OCI-LY1 (cell line): ENCODE measurements around the gene FTO.

Source experiments
- H2AFZ ChIP-seq: fragments of 200-600 bp; sonication (generic), shearing (Covaris generic); 2 replicates; pipeline ENCODE4 v1.6.0; 2014; ENCODE audit warnings: antibody characterized with exemption, mild to moderate bottlenecking, low read length
- H3F3A ChIP-seq: fragments of 200-600 bp; sonication (generic), shearing (Covaris generic); 2 replicates; pipeline ENCODE4 v1.6.0; 2014; ENCODE audit warnings: mild to moderate bottlenecking, antibody characterized with exemption, low read length, moderate library complexity; ENCODE audit not compliant: insufficient read depth
- H3K27ac ChIP-seq: fragments of 200-600 bp; sonication (generic); 2 replicates; pipeline ENCODE4 v1.5.1; 2014; ENCODE audit warnings: low read length, mixed run types, mild to moderate bottlenecking, low read depth; ENCODE audit not compliant: poor library complexity, severe bottlenecking
- H3K27me3 ChIP-seq: fragments of 200-600 bp; sonication (generic); 2 replicates; pipeline ENCODE4 v1.6.0; 2014; ENCODE audit warnings: antibody characterized with exemption, mild to moderate bottlenecking, low read length, moderate library complexity; ENCODE audit not compliant: insufficient read depth
- H3K36me3 ChIP-seq: fragments of 200-600 bp; sonication (generic); 2 replicates; pipeline ENCODE4 v1.6.1; 2014; ENCODE audit warnings: mild to moderate bottlenecking, antibody characterized with exemption, low read length, moderate library complexity, mixed read lengths; ENCODE audit not compliant: insufficient read depth
- H3K4me1 ChIP-seq: fragments of 200-600 bp; sonication (generic); 2 replicates; pipeline ENCODE4 v1.5.1; 2014; ENCODE audit warnings: mild to moderate bottlenecking, low read length, moderate library complexity; ENCODE audit not compliant: insufficient read depth, severe bottlenecking
- H3K4me2 ChIP-seq: fragments of 200-600 bp; sonication (generic), shearing (Covaris generic); 2 replicates; pipeline ENCODE4 v1.6.1; 2014; ENCODE audit warnings: low read length
- H3K4me3 ChIP-seq: fragments of 200-600 bp; sonication (generic); 2 replicates; pipeline ENCODE4 v1.5.1; 2014; ENCODE audit warnings: low read length, low read depth, mild to moderate bottlenecking, mixed read lengths; ENCODE audit not compliant: poor library complexity, severe bottlenecking
- H3K79me2 ChIP-seq: fragments of 200-600 bp; shearing (Covaris generic); 2 replicates; pipeline ENCODE4 v1.6.1; 2016; ENCODE audit warnings: mixed run types, low read length, mixed read lengths; ENCODE audit not compliant: insufficient read depth
- H3K9ac ChIP-seq: fragments of 200-600 bp; sonication (generic), shearing (Covaris generic); 2 replicates; pipeline ENCODE4 v1.6.1; 2014; ENCODE audit warnings: mild to moderate bottlenecking, low read length, mixed read lengths
- H3K9me2 ChIP-seq: fragments of 200-600 bp; sonication (generic), shearing (Covaris generic); 2 replicates; pipeline ENCODE4 v1.6.1; 2014; ENCODE audit warnings: low read depth, mild to moderate bottlenecking, low read length, mixed read lengths
- H3K9me3 ChIP-seq: fragments of 200-600 bp; shearing (Covaris generic); 2 replicates; pipeline ENCODE4 v1.6.1; 2014; ENCODE audit warnings: low read length, mixed read lengths
- H4K20me1 ChIP-seq: fragments of 200-600 bp; sonication (generic), shearing (Covaris generic); 2 replicates; pipeline ENCODE4 v1.6.0; 2016; ENCODE audit warnings: mild to moderate bottlenecking, low read length; ENCODE audit not compliant: insufficient read depth
- CTCF ChIP-seq: fragments of 200-600 bp; sonication (generic), shearing (Covaris generic); IDR thresholded peaks from 2 replicates; pipeline ENCODE4 v1.5.1; 2017; ENCODE audit warnings: mild to moderate bottlenecking, antibody characterized with exemption, low read length, moderate library complexity, mixed read lengths
- EZH2 ChIP-seq: fragments of 200-600 bp; sonication (generic), shearing (Covaris generic); IDR thresholded peaks from 2 replicates; pipeline ENCODE4 v1.8.0; 2017; ENCODE audit warnings: borderline replicate concordance, mixed run types, mild to moderate bottlenecking, antibody characterized with exemption, low read length, moderate library complexity, mixed read lengths

FTO gene

DNA sequence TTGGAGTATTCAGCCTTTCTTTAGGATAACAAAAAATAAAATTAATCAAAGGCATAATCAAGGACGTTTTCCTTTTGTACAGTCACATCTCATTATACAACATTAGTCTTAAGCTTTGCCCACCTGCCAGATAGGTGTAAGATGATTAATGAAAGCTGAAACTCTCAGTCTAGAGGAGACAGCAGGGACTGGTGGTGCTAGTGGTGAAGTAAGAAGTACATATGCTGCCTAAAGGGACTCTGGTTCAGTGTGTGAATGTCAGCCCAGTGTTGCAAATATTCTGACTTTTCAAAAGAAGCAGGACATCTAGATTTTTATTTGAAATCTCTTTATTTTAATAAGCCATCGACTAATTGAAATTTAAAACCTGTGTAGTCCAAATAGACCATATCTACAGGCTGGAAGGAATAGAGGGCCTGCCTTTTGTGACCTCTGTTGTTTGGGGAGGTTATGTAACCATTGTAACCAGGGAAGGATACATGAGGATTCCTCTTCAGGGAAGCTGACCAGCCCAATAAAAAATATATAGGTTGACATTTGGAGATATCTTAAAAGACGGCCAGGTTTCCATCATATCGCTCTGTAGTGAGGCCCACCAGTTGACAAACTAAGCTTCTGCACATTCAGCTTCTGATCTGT is 54.1 kb downstream of the FTO start:
- Histone ChIP-seq H3K79me2 (no peaks in the 10 kb centered on the region), H3K4me1 (peaks cover 27% of the 10 kb centered on the region), H3F3A (no peaks in the 10 kb centered on the region), H2AFZ (no peak overlapping the region), H3K9me2 (no peaks in the 10 kb centered on the region), H3K36me3 (no peaks in the 10 kb centered on the region), H3K27me3 (no peaks in the 10 kb centered on the region), H3K4me3 (no peak overlapping the region), H4K20me1 (no peaks in the 10 kb centered on the region), H3K4me2 (no peak overlapping the region; the same call in 1 of the 2 replicates), H3K27ac (no peak overlapping the region), H3K9ac (no peak overlapping the region), H3K9me3 (no peaks in the 10 kb centered on the region)
- TF ChIP-seq CTCF (no peak), EZH2 (no peak)

DNA sequence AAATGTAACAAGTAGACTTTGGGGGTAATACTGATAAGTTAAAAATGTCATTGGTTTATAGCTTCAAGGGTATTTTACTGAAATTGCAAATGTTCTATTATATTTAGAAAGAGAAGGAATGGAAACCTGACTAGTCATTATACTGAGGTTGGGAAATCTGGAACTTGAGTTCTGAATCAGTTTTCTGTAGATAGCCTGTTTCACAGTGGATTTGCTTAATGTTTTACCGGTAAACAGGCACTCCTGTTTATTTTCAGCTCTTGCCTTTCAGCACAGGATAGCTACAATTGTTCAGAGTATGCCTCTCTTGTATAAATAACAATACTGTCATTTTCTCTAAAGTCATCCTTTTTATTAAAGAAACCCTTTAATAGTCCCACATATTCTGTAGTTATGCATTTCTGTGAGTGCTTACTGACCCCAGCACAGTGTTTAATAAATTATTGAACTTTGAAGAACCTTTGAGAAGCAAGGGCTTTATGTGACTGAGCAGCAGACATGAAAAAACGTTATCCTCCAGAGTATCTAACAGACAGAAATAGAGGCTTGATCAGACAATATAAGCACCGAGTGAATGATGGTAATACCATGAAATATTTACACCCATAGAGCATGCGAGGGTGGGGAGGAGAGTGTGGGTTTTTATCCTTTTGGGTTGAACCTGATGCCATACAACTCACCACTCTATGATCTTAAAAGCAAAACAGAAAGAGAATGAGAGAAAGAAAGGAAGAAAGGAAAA is 58.2 kb downstream of the FTO start:
- H3K4me2 ChIP-seq = no peak overlapping the region
- no peaks in the 10 kb centered on the region for H3F3A ChIP-seq
- no peaks in the 10 kb centered on the region for H3K79me2 ChIP-seq
- H3K27ac ChIP-seq = no peak overlapping the region
- peaks cover 9% of the 10 kb centered on the region for H3K4me1 ChIP-seq
- H3K36me3 ChIP-seq = no peaks in the 10 kb centered on the region
- H3K4me3 ChIP-seq = no peak overlapping the region
- no peaks in the 10 kb centered on the region for H3K27me3 ChIP-seq
- H4K20me1 ChIP-seq = no peaks in the 10 kb centered on the region
- H3K9me3 ChIP-seq = no peaks in the 10 kb centered on the region
- no peaks in the 10 kb centered on the region for H3K9me2 ChIP-seq
- no peak overlapping the region for H2AFZ ChIP-seq
- no peak overlapping the region for H3K9ac ChIP-seq
- TF ChIP-seq EZH2 (no peak), CTCF (no peak)

- H3K27ac ChIP-seq = no peak overlapping the region
- no peaks in the 10 kb centered on the region for H4K20me1 ChIP-seq
- no peaks in the 10 kb centered on the region for H3K27me3 ChIP-seq
- H3K9me2 ChIP-seq = no peaks in the 10 kb centered on the region
- H3K4me1 ChIP-seq = no peaks in the 10 kb centered on the region
- H3K79me2 ChIP-seq = no peaks in the 10 kb centered on the region
- TF ChIP-seq EZH2 (no peak), CTCF (no peak)
- no peak overlapping the region for H3K4me2 ChIP-seq
- no peaks in the 10 kb centered on the region for H3F3A ChIP-seq
- no peak overlapping the region for H2AFZ ChIP-seq
- no peaks in the 10 kb centered on the region for H3K36me3 ChIP-seq
- no peak overlapping the region for H3K9ac ChIP-seq
- H3K4me3 ChIP-seq = no peak overlapping the region
- H3K9me3 ChIP-seq = no peaks in the 10 kb centered on the region
These were observed 62.5 kb downstream of the FTO start for GRCh38 chr16:53766304-53767016.
